Measurements from ENCODE around the gene LETM1. TPM values are rescaled to one million over a fixed set of nuclear protein-coding genes. Genes with fewer than 3 reads are reported as not detected.
A peak's percentile ranks its signal among the peaks of the same experiment; 100 is the strongest.

LETM1 gene
- polyA plus RNA-seq, 1 donor (not counting 4 experiments of a cell fraction or from before 2014, with no cell fraction given) = 25.6 TPM

DNA sequence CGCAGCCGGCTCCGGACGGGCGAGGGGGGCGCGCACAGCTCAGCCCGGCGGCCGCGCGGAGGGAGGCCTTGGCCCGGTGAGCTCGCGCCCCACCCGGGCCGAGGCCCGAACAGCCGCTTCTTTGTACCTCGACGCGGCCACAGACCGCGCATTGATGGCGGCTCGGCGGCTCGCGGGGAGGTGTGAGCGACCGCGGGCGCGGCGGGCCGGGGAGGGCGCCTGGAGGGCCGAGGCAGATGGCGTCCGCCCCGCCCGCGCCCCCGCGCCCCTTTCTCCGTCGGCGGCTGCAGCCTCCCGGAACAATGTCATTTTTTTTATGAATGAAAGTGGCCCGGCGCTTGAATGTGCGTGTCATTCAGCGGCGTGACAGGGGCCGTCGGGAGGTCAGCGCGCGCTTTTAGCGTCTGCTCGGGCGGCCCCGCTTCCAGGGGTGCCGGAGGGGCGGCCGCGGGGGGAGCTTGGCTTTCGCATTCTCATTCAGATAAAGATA, 61.1 kb downstream of the LETM1 start:
- TF ChIP-seq, protein P1, sequence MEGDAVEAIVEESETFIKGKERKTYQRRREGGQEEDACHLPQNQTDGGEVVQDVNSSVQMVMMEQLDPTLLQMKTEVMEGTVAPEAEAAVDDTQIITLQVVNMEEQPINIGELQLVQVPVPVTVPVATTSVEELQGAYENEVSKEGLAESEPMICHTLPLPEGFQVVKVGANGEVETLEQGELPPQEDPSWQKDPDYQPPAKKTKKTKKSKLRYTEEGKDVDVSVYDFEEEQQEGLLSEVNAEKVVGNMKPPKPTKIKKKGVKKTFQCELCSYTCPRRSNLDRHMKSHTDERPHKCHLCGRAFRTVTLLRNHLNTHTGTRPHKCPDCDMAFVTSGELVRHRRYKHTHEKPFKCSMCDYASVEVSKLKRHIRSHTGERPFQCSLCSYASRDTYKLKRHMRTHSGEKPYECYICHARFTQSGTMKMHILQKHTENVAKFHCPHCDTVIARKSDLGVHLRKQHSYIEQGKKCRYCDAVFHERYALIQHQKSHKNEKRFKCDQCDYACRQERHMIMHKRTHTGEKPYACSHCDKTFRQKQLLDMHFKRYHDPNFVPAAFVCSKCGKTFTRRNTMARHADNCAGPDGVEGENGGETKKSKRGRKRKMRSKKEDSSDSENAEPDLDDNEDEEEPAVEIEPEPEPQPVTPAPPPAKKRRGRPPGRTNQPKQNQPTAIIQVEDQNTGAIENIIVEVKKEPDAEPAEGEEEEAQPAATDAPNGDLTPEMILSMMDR (optimal IDR thresholded peaks at IDR 0.05 in 1 of 3, IDR thresholded peaks at IDR 0.05 in 1 of 3, conservative IDR thresholded peaks at IDR 0.05 in 1 of 3; ENCODE audit: extremely low read depth in 1 of 3, insufficient read depth in 2 of 3, low read length in 3 of 3) = no peak
- TF ChIP-seq EZH2 (IDR thresholded peaks at IDR 0.05; ENCODE audit: low read length) = no peak
- peak overlapping the region; percentile 73 for H3K4me2 ChIP-seq (ENCODE audit: control insufficient read depth, extremely low read depth, insufficient read depth, low read depth, low read length)
- H3K27me3 ChIP-seq (ENCODE audit: control insufficient read depth, extremely low read depth, insufficient read depth, low read length) = peaks cover 8% of the 10 kb centered on the region
- peak overlapping the region; percentile 68 to 84 (median 72) for H3K4me3 ChIP-seq (ENCODE audit: control insufficient read depth in 2 of 3, extremely low read depth in 1 of 3, insufficient read depth in 2 of 3, low read depth in 1 of 3, low read length in 3 of 3)
- FAIRE-seq (no peak), DNase-seq (ENCODE audit: low read depth, low spot score) (no peak)
- dilution Hi-C loops (cut with MboI; ENCODE audit: extremely low pct_ligation_motif_present, low sequenced_read_pairs) = no loop called here
- no peaks in the 10 kb centered on the region for H3K9me3 ChIP-seq (ENCODE audit: control insufficient read depth, low read depth, low read length)
- peaks cover 9 to 10% of the 10 kb centered on the region in 2 experiments for H3K36me3 ChIP-seq (ENCODE audit: control insufficient read depth in 2 of 2, extremely low read depth in 1 of 2, insufficient read depth in 2 of 2, low read length in 2 of 2)
- H2AFZ ChIP-seq (ENCODE audit: control insufficient read depth, low read length) = no peak overlapping the region
- peaks cover 10% of the 10 kb centered on the region for H4K20me1 ChIP-seq (ENCODE audit: control insufficient read depth, extremely low read depth, insufficient read depth, low read length)
- H3K27ac ChIP-seq (ENCODE audit: control insufficient read depth, insufficient read depth, low read length) = no peak overlapping the region
- peaks cover 14% of the 10 kb centered on the region for H3K4me1 ChIP-seq (ENCODE audit: control insufficient read depth, extremely low read depth, insufficient read depth, low read length)
- H3K9ac ChIP-seq (ENCODE audit: control insufficient read depth, extremely low read depth, insufficient read depth, low read length) = no peak overlapping the region
- H3K79me2 ChIP-seq (ENCODE audit: control insufficient read depth, insufficient read depth, low read length) = peaks cover 24% of the 10 kb centered on the region
- H3K9me1 ChIP-seq (ENCODE audit: control insufficient read depth, extremely low read depth, insufficient read depth, low read length) = no peaks in the 10 kb centered on the region

DNA sequence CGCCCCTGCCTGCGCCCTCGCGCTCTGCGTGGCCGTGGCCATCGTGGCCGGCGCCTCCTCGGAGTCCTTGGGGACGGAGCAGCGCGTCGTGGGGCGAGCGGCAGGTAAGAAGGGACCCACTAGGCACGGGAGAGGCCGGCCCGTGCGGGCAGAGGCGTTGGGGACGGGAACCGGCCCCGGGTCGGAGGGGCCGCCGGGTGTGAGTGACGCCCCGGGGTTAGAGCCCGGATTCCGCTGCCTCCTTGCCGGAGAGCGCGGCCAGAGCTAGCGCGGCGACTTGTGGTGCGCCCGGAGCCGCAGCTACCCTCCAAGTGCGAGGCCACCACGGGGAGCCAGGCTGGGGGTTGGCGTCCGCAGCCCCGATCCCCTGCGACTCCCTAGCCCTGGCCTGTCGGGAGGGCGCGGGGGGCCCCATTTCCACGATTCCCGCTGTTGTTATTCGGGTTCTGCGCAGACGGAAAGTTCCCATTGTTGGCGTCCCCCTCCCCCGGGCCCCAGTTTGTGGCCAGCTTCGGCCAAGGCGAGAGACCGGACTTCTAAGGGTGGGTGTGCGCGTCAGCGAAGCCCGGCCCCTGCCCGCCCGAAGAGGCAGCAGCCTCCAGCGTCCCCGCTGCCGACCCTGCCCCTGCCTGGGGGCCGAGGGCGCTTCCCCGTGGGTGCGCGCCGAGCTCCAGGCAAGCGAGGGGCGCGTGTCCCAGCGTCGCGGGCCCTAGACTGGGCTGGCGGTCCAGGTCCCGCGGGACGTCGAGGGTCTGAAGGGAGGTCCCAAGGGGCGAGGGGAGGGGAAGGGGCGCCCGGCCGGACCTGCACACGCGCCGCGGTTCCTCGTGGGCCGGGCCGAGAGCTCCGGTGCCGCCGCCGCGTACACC, 61.8 kb downstream of the LETM1 start:
- peaks cover 20% of the 10 kb centered on the region for H3K4me1 ChIP-seq (ENCODE audit: control insufficient read depth, extremely low read depth, insufficient read depth, low read length)
- no peaks in the 10 kb centered on the region for H3K9me3 ChIP-seq (ENCODE audit: control insufficient read depth, low read depth, low read length)
- H3K4me3 ChIP-seq (ENCODE audit: control insufficient read depth in 2 of 3, extremely low read depth in 1 of 3, insufficient read depth in 2 of 3, low read depth in 1 of 3, low read length in 3 of 3) = peak overlapping the region; percentile 68 to 84 (median 72)
- no peak for TF ChIP-seq EZH2 (IDR thresholded peaks at IDR 0.05; ENCODE audit: low read length)
- TF ChIP-seq, protein P1 (optimal IDR thresholded peaks at IDR 0.05 in 1 of 3, IDR thresholded peaks at IDR 0.05 in 1 of 3, conservative IDR thresholded peaks at IDR 0.05 in 1 of 3; ENCODE audit: extremely low read depth in 1 of 3, insufficient read depth in 2 of 3, low read length in 3 of 3) = no peak
- H3K27me3 ChIP-seq (ENCODE audit: control insufficient read depth, extremely low read depth, insufficient read depth, low read length) = peaks cover 8% of the 10 kb centered on the region
- H3K9me1 ChIP-seq (ENCODE audit: control insufficient read depth, extremely low read depth, insufficient read depth, low read length) = no peaks in the 10 kb centered on the region
- H3K36me3 ChIP-seq (ENCODE audit: control insufficient read depth in 2 of 2, extremely low read depth in 1 of 2, insufficient read depth in 2 of 2, low read length in 2 of 2) = peaks cover 9% of the 10 kb centered on the region in 2 experiments
- peak overlapping the region; percentile 65 for H3K9ac ChIP-seq (ENCODE audit: control insufficient read depth, extremely low read depth, insufficient read depth, low read length)
- dilution Hi-C loops (cut with MboI; ENCODE audit: extremely low pct_ligation_motif_present, low sequenced_read_pairs) = no loop called here
- H3K79me2 ChIP-seq (ENCODE audit: control insufficient read depth, insufficient read depth, low read length) = peaks cover 24% of the 10 kb centered on the region
- H3K27ac ChIP-seq (ENCODE audit: control insufficient read depth, insufficient read depth, low read length) = no peak overlapping the region
- H3K4me2 ChIP-seq (ENCODE audit: control insufficient read depth, extremely low read depth, insufficient read depth, low read depth, low read length) = peak overlapping the region; percentile 73
- H4K20me1 ChIP-seq (ENCODE audit: control insufficient read depth, extremely low read depth, insufficient read depth, low read length) = peaks cover 10% of the 10 kb centered on the region
- FAIRE-seq (no peak), DNase-seq (ENCODE audit: low read depth, low spot score) (no peak)
- H2AFZ ChIP-seq (ENCODE audit: control insufficient read depth, low read length) = no peak overlapping the region

All from keratinocyte (primary cell).